ENCODE results near the gene GGA3.
"Not testable (repeated sequence)": the region's sequence is repeated elsewhere in the genome, so short reads cannot be mapped to it uniquely, and the experiment has no call there.

DNA sequence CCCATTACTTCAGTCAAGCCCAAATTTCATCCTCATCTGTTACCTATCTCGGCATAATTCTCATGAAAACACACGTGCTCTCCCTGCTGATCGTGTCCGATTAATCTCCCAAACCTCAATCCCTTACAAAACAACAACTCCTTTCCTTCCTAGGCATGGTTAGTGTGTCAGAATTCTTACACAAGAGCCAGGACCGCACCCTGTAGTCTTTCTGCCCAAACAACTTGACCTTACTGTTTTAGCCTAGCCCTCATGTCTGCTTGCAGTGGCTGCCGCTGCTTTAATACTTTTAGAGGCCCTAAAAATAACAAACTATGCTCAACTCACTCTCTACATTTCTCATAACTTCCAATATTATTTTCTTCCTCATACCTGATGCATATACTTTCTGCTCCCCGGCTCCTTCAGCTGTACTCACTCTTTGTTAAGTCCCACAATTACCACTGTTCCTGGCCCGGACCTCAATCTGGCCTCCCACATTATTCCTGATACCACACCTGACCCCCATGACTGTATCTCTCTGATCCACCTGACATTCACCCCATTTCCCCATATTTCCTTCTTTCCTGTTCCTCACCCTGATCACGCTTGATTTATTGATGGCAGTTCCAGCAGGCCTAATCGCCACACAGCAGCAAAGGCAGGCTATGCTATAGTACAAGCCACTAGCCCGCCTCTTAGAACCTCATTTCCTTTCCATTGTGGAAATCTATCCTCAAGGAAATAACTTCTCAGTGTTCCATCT is 5.3 kb downstream of the GGA3 start:
- TF ChIP-seq POLR2A (IDR thresholded peaks at IDR 0.05) = not testable (repeated sequence)
- TF ChIP-seq, protein P1, sequence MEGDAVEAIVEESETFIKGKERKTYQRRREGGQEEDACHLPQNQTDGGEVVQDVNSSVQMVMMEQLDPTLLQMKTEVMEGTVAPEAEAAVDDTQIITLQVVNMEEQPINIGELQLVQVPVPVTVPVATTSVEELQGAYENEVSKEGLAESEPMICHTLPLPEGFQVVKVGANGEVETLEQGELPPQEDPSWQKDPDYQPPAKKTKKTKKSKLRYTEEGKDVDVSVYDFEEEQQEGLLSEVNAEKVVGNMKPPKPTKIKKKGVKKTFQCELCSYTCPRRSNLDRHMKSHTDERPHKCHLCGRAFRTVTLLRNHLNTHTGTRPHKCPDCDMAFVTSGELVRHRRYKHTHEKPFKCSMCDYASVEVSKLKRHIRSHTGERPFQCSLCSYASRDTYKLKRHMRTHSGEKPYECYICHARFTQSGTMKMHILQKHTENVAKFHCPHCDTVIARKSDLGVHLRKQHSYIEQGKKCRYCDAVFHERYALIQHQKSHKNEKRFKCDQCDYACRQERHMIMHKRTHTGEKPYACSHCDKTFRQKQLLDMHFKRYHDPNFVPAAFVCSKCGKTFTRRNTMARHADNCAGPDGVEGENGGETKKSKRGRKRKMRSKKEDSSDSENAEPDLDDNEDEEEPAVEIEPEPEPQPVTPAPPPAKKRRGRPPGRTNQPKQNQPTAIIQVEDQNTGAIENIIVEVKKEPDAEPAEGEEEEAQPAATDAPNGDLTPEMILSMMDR (IDR thresholded peaks at IDR 0.05 in 8 of 11, conservative IDR thresholded peaks at IDR 0.05 in 3 of 11) = not testable (repeated sequence)
